ENCODE measurements around the gene SPATA19. TPM values are rescaled to one million over a fixed set of nuclear protein-coding genes. Genes with fewer than 3 reads are reported as not detected.
"Not testable (repeated sequence)": the region's sequence is repeated elsewhere in the genome, so short reads cannot be mapped to it uniquely, and the experiment has no call there.

SPATA19 gene
- total RNA-seq, 2 experiments from 2014 or later, result not detected

DNA sequence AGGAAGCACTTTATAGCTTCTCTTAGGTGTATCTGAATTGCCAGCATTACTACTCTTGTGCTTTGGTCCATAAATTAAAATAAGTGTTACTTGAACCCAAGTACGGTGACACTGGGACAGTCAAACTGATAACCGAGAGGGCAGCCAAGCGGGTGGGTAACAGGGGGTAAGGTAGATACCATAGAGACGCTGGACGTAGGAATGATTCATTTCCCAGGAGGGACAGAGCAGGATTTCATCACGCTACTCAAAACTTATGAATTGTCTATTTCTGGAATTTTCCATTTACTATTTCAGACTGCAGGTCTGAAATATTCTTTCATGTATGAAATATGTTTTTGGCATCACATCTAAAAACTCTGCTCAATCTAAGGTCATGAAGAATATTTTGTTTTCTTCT is 14.8 kb upstream of the SPATA19 start:
- intact Hi-C loops (cut with micrococcal nuclease), result no loop called here
- Mint-ChIP-seq H3K9me3 (no peaks in the 10 kb centered on the region), H3K27ac (no peak overlapping the region), H3K27me3 (ENCODE audit: low read depth) (peaks cover 17% of the 10 kb centered on the region), H3K4me3 (no peak overlapping the region), H3K4me1 (ENCODE audit: low read depth) (no peaks in the 10 kb centered on the region), H3K36me3 (ENCODE audit: low read depth) (no peaks in the 10 kb centered on the region)
- CTCF ChIA-PET, result no interaction called here
- no peak for DNase-seq

DNA sequence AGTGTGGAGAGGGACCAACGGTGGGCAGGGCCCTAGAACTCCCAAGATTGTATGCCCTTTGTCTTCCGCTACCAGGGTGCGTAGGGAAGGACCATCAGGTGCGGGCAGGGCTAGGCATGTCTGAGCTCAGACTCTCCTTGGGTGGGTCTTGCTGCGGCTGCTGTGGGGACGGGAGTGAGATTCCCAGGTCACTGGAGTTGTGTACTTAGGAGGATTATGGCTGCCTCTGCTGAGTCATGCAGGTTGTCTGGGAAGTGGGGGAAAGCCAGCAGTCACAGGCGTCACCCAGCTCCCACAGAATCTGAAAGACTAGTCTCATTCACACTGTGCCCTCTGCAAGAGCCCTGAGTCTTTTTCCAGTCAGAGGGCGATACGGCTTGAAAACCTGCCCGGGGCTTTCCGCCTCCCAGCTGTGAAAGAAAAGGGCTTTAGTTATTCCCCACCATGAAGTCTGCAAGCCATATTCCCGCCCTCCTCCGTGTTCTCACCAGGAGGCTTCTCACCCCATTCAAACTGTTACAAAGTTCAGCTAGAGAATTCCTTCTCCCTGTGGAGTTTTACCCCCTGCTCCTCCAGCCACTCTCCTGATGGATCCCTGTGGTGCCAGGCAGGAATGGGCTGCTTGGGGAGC is 9.1 kb upstream of the SPATA19 start:
- H3K36me3 Mint-ChIP-seq (ENCODE audit: low read depth); DNase-seq; H3K4me1 Mint-ChIP-seq (ENCODE audit: low read depth); H3K9me3 Mint-ChIP-seq; H3K27ac Mint-ChIP-seq; H3K4me3 Mint-ChIP-seq; intact Hi-C loops (cut with micrococcal nuclease): not testable (repeated sequence)
- H3K27me3 Mint-ChIP-seq (ENCODE audit: low read depth), result peaks cover 39% of the 10 kb centered on the region
- CTCF ChIA-PET, result interaction anchor here (1.5 kb wide), 1 partner anchor 19 kb away, joined by 4 read pairs; no protein-coding TSS in a partner anchor

DNA sequence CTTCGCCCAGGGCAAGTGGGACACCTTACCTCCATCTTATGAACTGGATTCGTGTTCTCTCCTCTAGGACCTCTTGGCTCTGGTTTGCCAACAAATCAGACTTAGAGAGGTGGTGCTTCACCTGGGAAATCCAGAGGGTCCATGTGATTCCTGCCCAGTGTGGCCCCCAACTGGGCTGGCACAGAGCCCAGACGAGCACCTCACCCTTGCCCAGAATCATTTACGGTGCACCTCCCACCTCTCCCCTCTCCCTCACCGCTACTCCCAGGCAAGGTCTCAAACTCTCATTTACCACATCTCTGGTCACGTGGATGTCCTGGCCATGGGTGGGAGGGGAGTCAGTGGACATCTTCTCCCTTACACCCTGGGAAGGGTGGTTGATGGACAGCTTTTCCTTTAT is 1.1 kb downstream of the SPATA19 start:
- no peaks in the 10 kb centered on the region for H3K4me1 Mint-ChIP-seq (ENCODE audit: low read depth)
- H3K27ac Mint-ChIP-seq, result no peak overlapping the region
- peaks cover 5% of the 10 kb centered on the region for H3K27me3 Mint-ChIP-seq (ENCODE audit: low read depth)
- no peak overlapping the region for H3K4me3 Mint-ChIP-seq
- no peak for DNase-seq
- CTCF ChIA-PET, result no interaction called here
- intact Hi-C loops (cut with micrococcal nuclease), result no loop called here
- no peaks in the 10 kb centered on the region for H3K36me3 Mint-ChIP-seq (ENCODE audit: low read depth)
- peaks cover 2% of the 10 kb centered on the region for H3K9me3 Mint-ChIP-seq

DNA sequence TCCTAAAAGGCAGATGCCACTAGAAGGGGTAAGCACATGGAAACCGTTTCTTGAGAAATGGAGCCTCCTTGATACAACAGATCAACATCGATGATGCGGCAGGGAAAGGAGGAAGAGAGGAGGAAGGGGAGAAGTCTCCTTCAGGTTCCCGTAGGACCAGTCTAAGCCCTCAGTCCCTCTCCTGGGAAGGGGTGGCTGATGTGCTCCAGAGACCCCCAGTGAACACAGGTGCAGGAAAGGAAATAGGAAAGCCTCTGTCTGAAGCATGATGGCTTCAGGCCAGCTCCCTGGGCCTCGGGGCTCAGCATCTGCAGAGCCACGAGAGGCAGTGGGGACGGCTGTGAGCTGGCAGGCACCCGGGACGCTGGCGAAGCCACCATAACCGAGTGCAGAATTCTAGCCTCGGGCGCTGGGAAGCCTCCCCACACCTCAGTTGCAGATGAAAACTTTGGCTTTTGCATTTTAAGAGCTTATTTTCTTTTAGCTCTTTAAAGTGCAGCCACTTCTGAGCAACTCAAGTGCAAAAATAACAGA is 1.8 kb downstream of the SPATA19 start:
- peaks cover 2% of the 10 kb centered on the region for H3K9me3 Mint-ChIP-seq
- no peaks in the 10 kb centered on the region for H3K36me3 Mint-ChIP-seq (ENCODE audit: low read depth)
- no peak overlapping the region for H3K27ac Mint-ChIP-seq
- peaks cover 3% of the 10 kb centered on the region for H3K27me3 Mint-ChIP-seq (ENCODE audit: low read depth)
- intact Hi-C loops (cut with micrococcal nuclease), result no loop called here
- DNase-seq, result no peak
- no peak overlapping the region for H3K4me3 Mint-ChIP-seq
- H3K4me1 Mint-ChIP-seq (ENCODE audit: low read depth), result no peaks in the 10 kb centered on the region
- CTCF ChIA-PET, result no interaction called here

DNA sequence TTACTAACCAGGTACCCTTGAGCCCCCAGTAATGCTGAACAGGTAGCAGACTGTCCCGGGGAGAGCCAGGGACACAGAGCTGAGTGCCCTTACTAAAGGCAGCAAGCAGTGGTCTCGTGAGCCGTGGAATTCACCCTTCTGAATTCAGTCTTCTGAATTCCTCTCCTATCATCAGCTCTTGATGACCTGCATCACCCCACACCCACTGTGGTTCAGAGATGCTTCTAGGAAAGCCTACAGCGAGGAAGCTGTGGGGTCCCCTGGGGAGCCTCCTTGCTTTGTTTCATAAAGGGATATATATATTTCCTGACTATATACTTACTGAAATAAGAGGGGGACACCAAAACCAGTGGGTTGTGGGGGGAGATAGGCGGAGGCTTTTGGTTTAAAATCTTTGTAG is 2.6 kb downstream of the SPATA19 start:
- H3K4me1 Mint-ChIP-seq (ENCODE audit: low read depth), result no peaks in the 10 kb centered on the region
- H3K27ac Mint-ChIP-seq, result no peak overlapping the region
- intact Hi-C loops (cut with micrococcal nuclease), result no loop called here
- no peaks in the 10 kb centered on the region for H3K9me3 Mint-ChIP-seq
- CTCF ChIA-PET, result no interaction called here
- no peaks in the 10 kb centered on the region for H3K36me3 Mint-ChIP-seq (ENCODE audit: low read depth)
- peaks cover 3% of the 10 kb centered on the region for H3K27me3 Mint-ChIP-seq (ENCODE audit: low read depth)
- DNase-seq, result no peak
- H3K4me3 Mint-ChIP-seq, result no peak overlapping the region

DNA sequence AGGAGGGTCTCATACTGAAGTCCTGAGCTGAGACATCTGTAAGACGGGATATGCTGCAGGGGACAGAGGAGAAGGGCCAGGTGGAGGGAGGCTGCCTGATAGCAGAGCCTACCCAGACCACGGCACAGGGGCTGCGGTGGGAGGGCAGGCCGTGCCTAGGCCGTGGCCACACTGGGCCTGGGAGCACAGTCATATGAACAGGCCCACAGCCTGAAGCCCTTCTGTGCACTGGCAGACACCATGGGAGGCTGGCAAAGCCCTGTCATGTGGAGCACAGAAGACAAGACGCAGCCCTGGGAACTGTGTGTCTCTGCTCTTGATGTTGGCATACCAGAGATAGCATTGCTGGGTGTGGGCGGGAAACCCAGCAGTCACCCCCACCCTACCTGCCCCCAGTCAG is 3.3 kb downstream of the SPATA19 start:
- Mint-ChIP-seq H3K27me3 (ENCODE audit: low read depth) (peaks cover 5% of the 10 kb centered on the region), H3K4me1 (ENCODE audit: low read depth) (no peaks in the 10 kb centered on the region), H3K27ac (no peak overlapping the region), H3K36me3 (ENCODE audit: low read depth) (no peaks in the 10 kb centered on the region), H3K9me3 (peaks cover 2% of the 10 kb centered on the region), H3K4me3 (no peak overlapping the region)
- intact Hi-C loops (cut with micrococcal nuclease), result no loop called here
- CTCF ChIA-PET, result interaction anchor here (0.5 to 0.6 kb wide), 2 partner anchors 117 to 469 kb away, joined by 3 read pairs; no protein-coding TSS in a partner anchor
- no peak for DNase-seq

DNA sequence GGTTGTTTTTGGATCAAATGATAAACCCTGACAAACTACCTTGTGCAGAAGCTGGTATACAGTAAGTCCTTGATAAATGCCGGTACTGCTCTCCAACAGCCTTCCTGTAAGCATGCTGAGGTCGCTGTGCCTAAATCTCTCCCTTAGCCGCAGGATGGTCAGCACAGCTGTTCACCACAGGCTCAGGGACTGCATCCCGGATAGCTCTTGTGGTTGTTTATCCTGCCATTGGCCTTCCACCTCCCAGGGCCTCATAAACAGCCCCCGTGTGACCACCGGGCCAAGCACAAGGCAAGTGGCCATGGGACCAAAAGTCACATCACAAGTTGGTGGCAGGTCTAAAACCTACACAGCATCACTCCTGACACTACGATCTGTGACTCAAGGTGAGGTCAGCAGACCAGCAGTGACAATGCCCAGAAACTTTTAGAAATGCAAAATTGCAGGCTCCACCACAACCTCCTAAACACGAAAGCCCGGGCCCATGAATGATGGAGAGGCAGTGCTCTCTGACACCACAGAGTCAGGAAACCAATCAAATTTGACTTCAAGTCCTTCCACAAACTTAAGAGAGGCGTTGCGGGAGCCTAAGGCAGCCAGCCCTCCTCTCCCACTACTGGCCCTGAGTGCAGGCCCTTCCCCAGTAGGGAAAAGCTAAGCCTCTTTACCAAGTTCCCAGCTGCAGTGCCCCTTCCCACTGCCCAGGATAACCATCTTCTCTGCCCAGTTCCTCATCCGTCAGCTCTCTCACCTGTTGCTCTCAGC is 3.9 kb downstream of the SPATA19 start:
- Mint-ChIP-seq H3K27ac (no peak overlapping the region), H3K27me3 (ENCODE audit: low read depth) (peaks cover 8% of the 10 kb centered on the region), H3K9me3 (peaks cover 2% of the 10 kb centered on the region), H3K4me1 (ENCODE audit: low read depth) (no peaks in the 10 kb centered on the region), H3K36me3 (ENCODE audit: low read depth) (no peaks in the 10 kb centered on the region), H3K4me3 (no peak overlapping the region)
- DNase-seq, result no peak
- intact Hi-C loops (cut with micrococcal nuclease), result no loop called here
- CTCF ChIA-PET, result interaction anchor here (0.5 to 1.3 kb wide), 3 partner anchors 20 to 469 kb away, joined by 3 read pairs; no protein-coding TSS in a partner anchor

DNA sequence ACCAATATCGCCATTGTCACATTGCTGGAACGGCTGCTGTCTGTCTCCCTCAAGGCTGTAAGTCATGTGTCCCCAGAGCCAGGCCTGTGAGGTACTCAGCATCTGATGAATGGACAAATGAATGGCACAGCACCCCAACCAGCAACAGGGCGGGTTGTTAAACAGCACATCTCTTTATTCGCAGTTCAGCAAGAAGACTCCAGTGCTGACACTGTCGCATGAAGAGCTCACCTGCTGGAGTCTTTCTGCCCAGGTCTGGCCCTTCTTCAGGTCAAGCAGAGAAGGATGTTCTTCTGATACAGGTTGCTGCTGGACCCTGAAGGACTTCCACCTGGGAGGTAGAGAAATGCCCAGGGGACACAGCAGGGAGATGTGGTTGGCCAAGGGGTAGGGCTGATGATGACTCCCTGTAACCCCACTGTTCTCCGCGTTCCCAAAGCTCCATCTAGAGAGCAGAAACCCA is 4.8 kb downstream of the SPATA19 start:
- Mint-ChIP-seq H3K27ac (no peak overlapping the region), H3K27me3 (ENCODE audit: low read depth) (peaks cover 11% of the 10 kb centered on the region), H3K4me1 (ENCODE audit: low read depth) (no peaks in the 10 kb centered on the region), H3K9me3 (peaks cover 2% of the 10 kb centered on the region), H3K36me3 (ENCODE audit: low read depth) (no peaks in the 10 kb centered on the region), H3K4me3 (no peak overlapping the region)
- no peak for DNase-seq
- intact Hi-C loops (cut with micrococcal nuclease), result no loop called here
- CTCF ChIA-PET, result interaction anchor here (1.3 kb wide), 1 partner anchor 19 kb away, joined by 3 read pairs; no protein-coding TSS in a partner anchor

DNA sequence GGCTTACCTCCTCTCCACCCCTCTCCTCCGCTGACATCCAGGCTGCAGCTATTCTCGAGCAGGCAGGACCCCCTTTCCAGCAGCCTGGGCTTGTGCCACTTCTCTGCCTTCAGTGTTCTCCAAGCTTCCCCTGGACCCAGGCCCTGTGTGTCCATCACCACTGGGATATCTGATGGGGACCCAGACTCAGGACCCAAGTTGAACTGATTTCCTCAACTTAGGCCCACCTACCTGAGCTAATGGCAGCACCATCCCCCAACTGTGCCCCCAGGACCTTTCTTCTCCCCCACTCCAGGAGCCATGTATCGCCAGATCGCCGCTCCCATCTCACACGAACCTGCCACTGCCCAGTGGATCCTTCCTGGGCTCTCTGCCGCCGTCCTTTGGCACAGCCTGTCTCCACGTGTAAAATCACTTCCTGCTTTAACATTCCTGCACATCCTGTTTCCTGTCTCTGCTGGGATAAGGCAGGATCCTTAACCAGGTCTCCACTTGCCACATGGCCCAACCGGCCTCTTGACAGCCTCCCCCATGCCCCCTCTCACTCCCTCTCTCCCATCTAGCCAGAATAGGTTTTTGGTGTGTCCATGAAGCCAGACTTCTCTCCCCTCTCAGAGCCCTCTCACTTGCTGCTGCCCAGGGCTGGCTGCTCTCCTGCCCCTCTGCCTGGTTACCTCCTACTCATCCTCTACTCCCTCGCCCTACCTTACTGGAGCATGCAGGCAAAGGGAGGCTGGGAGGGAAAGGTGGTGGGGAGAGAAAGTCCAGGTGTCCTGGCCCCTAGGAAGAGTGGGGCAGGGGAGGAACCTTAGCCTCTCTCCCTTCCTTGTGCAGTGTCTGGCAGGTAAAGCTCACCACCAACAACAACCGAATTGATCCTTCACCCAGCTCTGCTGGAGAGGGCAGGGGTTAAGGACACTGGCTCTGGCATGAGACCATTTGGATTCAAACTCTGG is 9.4 kb downstream of the SPATA19 start:
- no peak for DNase-seq
- H3K4me3 Mint-ChIP-seq, result no peak overlapping the region
- peaks cover 2% of the 10 kb centered on the region for H3K9me3 Mint-ChIP-seq
- intact Hi-C loops (cut with micrococcal nuclease), result loop anchor here (1.0 kb wide), 3 partner anchors 702 to 758 kb away; no protein-coding TSS in a partner anchor
- CTCF ChIA-PET, result interaction anchor here (0.9 to 2.3 kb wide), 6 partner anchors 14 to 757 kb away, joined by 3 to 13 read pairs (median 4); no protein-coding TSS in a partner anchor
- no peak overlapping the region for H3K27ac Mint-ChIP-seq
- H3K36me3 Mint-ChIP-seq (ENCODE audit: low read depth), result no peaks in the 10 kb centered on the region
- H3K4me1 Mint-ChIP-seq (ENCODE audit: low read depth), result peaks cover 4% of the 10 kb centered on the region
- peaks cover 9% of the 10 kb centered on the region for H3K27me3 Mint-ChIP-seq (ENCODE audit: low read depth)

DNA sequence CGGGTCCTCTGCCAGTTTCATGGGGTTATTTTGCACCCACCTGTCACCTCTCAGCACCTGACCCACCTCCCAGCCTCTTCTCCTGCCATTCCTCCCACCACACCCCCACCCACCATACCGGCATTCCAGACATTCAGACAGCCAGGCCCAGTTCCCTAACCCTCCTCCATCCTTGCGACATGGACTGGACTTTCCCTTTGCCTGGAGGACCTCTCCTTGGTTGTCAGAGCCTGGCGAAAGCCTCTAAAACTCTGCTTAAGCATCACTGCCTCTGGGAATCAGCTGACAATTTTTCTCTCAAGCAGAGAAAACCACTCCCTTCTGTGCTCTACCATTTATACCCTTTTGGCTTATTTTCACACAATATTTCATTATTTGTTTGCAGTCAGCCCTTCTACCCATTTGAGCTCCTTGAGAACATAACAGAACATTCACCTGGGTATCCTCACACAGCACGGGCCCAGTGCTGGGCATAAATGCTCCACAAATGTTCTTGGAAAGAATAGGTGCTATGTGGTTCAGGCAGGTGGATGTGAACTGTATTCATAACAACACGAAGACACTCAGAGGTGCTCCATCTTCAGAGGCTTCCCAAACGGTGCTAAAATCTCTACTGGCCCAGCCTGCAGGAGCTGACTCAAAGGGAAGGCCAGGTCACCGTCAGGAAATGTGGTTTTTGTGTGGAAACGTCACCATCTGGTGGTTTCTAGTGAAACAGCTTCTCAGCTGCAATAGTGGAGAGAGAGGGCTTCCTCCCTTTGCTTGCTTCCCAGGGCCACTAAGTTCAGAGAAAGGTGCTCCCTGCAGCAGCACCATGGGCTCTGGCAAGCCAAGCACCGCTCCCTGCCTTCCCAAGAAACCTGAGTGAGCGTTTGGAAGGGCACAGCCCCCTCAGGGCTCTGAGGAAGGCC is 10.4 kb downstream of the SPATA19 start:
- Mint-ChIP-seq H3K27me3 (ENCODE audit: low read depth) (peaks cover 9% of the 10 kb centered on the region), H3K36me3 (ENCODE audit: low read depth) (no peaks in the 10 kb centered on the region), H3K4me1 (ENCODE audit: low read depth) (peaks cover 4% of the 10 kb centered on the region), H3K27ac (no peak overlapping the region), H3K9me3 (peaks cover 2% of the 10 kb centered on the region), H3K4me3 (no peak overlapping the region)
- intact Hi-C loops (cut with micrococcal nuclease), result loop anchor here (1.0 kb wide), 3 partner anchors 701 to 757 kb away; no protein-coding TSS in a partner anchor
- peak; percentile 73 for DNase-seq
- CTCF ChIA-PET, result interaction anchor here (0.9 to 2.3 kb wide), 8 partner anchors 13 to 757 kb away, joined by 3 to 13 read pairs (median 4); no protein-coding TSS in a partner anchor
